ENCODE data around the gene TEAD1.

Gene TEAD1

GRCh38 chr11:12834630-12835029, 160.4 kb downstream of the TEAD1 start:
- TF ChIP-seq ZFX (IDR thresholded peaks at IDR 0.05) (no peak), CTCF (conservative IDR thresholded peaks at IDR 0.05) (no peak)
- H3K27ac ChIP-seq: no peak overlapping the region

DNA sequence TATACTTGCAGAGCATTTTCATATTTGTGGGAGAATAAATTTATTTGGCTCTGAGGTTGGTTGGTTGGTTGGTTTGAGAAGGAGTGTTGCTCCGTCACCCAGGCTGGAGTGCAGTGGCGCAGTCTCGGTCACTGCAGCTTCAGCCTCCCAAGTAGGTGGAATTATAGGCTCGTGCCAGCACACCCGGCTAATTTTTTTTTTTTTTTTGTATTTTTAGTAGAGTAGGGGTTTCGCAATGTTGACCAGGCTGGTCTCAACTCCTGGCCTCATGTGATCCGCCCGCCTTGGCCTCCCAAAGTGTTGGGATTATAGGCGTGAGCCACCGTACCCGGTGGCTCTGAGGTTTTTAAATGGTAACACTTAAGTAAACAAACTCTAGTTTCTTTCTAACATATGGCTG, 161.1 kb downstream of the TEAD1 start:
- TF ChIP-seq CTCF (conservative IDR thresholded peaks at IDR 0.05): no peak
- TF ChIP-seq ZFX (IDR thresholded peaks at IDR 0.05): no peak
- H3K27ac ChIP-seq: no peak overlapping the region

GRCh38 chr11:12838463-12839123, 164.4 kb downstream of the TEAD1 start:
- no peak overlapping the region for H3K27ac ChIP-seq
- no peak for TF ChIP-seq ZFX (IDR thresholded peaks at IDR 0.05)
- TF ChIP-seq CTCF (conservative IDR thresholded peaks at IDR 0.05): no peak

GRCh38 chr11:12840871-12841660, 166.8 kb downstream of the TEAD1 start:
- no peak overlapping the region for H3K27ac ChIP-seq
- TF ChIP-seq ZFX (IDR thresholded peaks at IDR 0.05): no peak
- TF ChIP-seq CTCF (conservative IDR thresholded peaks at IDR 0.05): no peak

- H3K27ac ChIP-seq: no peak overlapping the region
- no peak for TF ChIP-seq CTCF (conservative IDR thresholded peaks at IDR 0.05)
- no peak for TF ChIP-seq ZFX (IDR thresholded peaks at IDR 0.05)
Measured at GRCh38 chr11:12841946-12842630, 167.9 kb downstream of the TEAD1 start.

GRCh38 chr11:12842933-12843636, 168.9 kb downstream of the TEAD1 start:
- no peak overlapping the region for H3K27ac ChIP-seq
- TF ChIP-seq CTCF (conservative IDR thresholded peaks at IDR 0.05) (no peak), ZFX (IDR thresholded peaks at IDR 0.05) (no peak)
